DND-41 (cell line): ENCODE data around the gene GDF11.

Experiments
- ATAC-seq: fragments of 200-7000 bp; cut with Tn5 transposase; 3 replicates; pipeline ENCODE4 v1.9.1; 2021; ENCODE audit warnings: low read depth; ENCODE audit not compliant: insufficient read depth
- DNase-seq: peaks from one replicate; pipeline ENCODE4 v3.0.0-alpha.2; 2020
- H2AFZ ChIP-seq: 2 replicates; pipeline ENCODE4 v1.6.0; 2012; ENCODE audit warnings: low read depth, low read length
- H3K27ac ChIP-seq: 2 replicates; pipeline ENCODE4 v1.5.1; 2012; ENCODE audit warnings: low read length, inconsistent platforms
- H3K27me3 ChIP-seq: fragments of 200-600 bp; sonication (generic); 2 replicates; pipeline ENCODE4 v1.6.0; 2012; ENCODE audit warnings: low read length, mild to moderate bottlenecking, inconsistent platforms; ENCODE audit not compliant: insufficient read depth, poor library complexity
- H3K36me3 ChIP-seq: 2 replicates; pipeline ENCODE4 v1.5.1; 2012; ENCODE audit warnings: low read length, inconsistent platforms; ENCODE audit not compliant: insufficient read depth
- H3K4me1 ChIP-seq: 2 replicates; pipeline ENCODE4 v1.5.1; 2012; ENCODE audit warnings: mild to moderate bottlenecking, low read length; ENCODE audit not compliant: insufficient read depth
- H3K4me2 ChIP-seq: 2 replicates; pipeline ENCODE4 v1.6.0; 2012; ENCODE audit warnings: mild to moderate bottlenecking, moderate library complexity, low read length, inconsistent platforms; ENCODE audit not compliant: insufficient read depth
- H3K4me3 ChIP-seq, 2 experiments: fragments of 200-600 bp in 1 of 2; shearing (Covaris generic) in 1 of 2; 2 replicates each; pipeline ENCODE4 v1.5.1; 2012 to 2016; ENCODE audit warnings: inconsistent platforms in 2 of 2, low read length in 2 of 2, mild to moderate bottlenecking in 2 of 2, low read depth in 1 of 2, moderate library complexity in 1 of 2
- H3K79me2 ChIP-seq: 2 replicates; pipeline ENCODE4 v1.6.0; 2012; ENCODE audit warnings: low read length, inconsistent platforms; ENCODE audit not compliant: insufficient read depth
- H3K9ac ChIP-seq: 2 replicates; pipeline ENCODE4 v1.6.0; 2012; ENCODE audit warnings: low read depth, mild to moderate bottlenecking, inconsistent platforms, low read length, moderate library complexity
- H3K9me3 ChIP-seq: 2 replicates; pipeline ENCODE4 v1.5.1; 2012; ENCODE audit warnings: low read length, moderate library complexity, mild to moderate bottlenecking, inconsistent platforms; ENCODE audit not compliant: insufficient read depth, severe bottlenecking
- H4K20me1 ChIP-seq: 2 replicates; pipeline ENCODE4 v1.6.0; 2012; ENCODE audit warnings: low read length; ENCODE audit not compliant: insufficient read depth
- EZH2 ChIP-seq: IDR thresholded peaks from 3 replicates; pipeline ENCODE4 v1.6.1; 2012; ENCODE audit warnings: borderline replicate concordance, low read depth, mild to moderate bottlenecking, moderate library complexity, low read length, inconsistent platforms; ENCODE audit not compliant: severe bottlenecking
- TF ChIP-seq, protein P1 (sequence below): IDR thresholded peaks from 2 replicates; pipeline ENCODE4 v1.5.1; 2012; ENCODE audit warnings: borderline replicate concordance, low read length, moderate library complexity, mild to moderate bottlenecking; ENCODE audit not compliant: poor library complexity, severe bottlenecking; ENCODE audit errors: extremely low read depth

Gene GDF11

DNA sequence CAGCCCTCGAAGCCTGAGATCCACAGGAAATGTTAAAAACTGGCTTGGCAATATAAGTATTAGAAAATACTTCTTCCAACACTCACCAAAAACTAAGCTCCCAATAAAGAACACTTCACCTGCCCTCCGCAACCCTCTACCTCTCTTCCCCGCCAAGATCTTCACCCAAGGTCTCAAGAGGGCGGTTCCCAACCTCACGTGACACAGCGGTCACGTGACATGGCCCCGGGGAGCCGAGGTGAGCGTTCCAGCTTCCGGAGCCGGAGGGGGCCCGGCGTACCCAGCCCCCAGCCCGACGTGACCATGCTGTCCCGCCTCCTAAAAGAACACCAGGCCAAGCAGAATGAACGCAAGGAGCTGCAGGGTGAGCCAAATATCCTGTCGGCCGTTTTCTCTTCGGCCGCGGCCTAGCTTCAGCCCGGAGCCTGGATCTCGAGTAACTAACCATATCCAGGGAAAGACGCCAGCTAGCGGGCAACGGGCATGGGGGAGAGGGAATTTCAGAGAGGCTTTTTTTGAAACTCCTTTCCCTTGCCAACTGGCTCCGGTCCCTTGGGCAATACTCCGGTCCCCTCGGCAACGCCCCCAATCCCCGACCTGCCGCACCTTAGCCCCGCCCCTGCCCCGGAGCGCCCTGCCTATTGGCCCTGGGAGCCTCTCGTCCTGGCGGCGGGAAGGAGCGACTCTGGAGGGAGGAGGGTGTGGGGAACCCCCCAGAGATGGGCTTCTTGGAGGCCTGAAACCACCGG is 26.9 kb upstream of the GDF11 start, which contains the start of gene BLOC1S1:
Gene BLOC1S1 (plus strand): TSS at position 214 of the 749 bp plus-strand sequence. CDS start 6 bp downstream, at position 220.
- ATAC-seq (peak; percentile 95), DNase-seq (peak; percentile 94)
- TF ChIP-seq, protein P1, sequence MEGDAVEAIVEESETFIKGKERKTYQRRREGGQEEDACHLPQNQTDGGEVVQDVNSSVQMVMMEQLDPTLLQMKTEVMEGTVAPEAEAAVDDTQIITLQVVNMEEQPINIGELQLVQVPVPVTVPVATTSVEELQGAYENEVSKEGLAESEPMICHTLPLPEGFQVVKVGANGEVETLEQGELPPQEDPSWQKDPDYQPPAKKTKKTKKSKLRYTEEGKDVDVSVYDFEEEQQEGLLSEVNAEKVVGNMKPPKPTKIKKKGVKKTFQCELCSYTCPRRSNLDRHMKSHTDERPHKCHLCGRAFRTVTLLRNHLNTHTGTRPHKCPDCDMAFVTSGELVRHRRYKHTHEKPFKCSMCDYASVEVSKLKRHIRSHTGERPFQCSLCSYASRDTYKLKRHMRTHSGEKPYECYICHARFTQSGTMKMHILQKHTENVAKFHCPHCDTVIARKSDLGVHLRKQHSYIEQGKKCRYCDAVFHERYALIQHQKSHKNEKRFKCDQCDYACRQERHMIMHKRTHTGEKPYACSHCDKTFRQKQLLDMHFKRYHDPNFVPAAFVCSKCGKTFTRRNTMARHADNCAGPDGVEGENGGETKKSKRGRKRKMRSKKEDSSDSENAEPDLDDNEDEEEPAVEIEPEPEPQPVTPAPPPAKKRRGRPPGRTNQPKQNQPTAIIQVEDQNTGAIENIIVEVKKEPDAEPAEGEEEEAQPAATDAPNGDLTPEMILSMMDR: no peak
- TF ChIP-seq EZH2: no peak
- H3K79me2 ChIP-seq: peaks cover 24% of the 10 kb centered on the region
- peak within 1 kb of the TSS; percentile 97 for H3K4me2 ChIP-seq
- H3K4me1 ChIP-seq: peaks cover 31% of the 10 kb centered on the region
- no peaks in the 10 kb centered on the region for H4K20me1 ChIP-seq
- H3K9me3 ChIP-seq: no peaks in the 10 kb centered on the region
- peak within 1 kb of the TSS; percentile 79 for H3K27ac ChIP-seq
- H3K36me3 ChIP-seq: peaks cover 26% of the 10 kb centered on the region
- H3K9ac ChIP-seq: peak within 1 kb of the TSS; percentile 70
- peak within 1 kb of the TSS; percentile 94 for H2AFZ ChIP-seq
- H3K27me3 ChIP-seq: no peaks in the 10 kb centered on the region
- peak within 1 kb of the TSS; percentile 40 to 70 for H3K4me3 ChIP-seq

DNA sequence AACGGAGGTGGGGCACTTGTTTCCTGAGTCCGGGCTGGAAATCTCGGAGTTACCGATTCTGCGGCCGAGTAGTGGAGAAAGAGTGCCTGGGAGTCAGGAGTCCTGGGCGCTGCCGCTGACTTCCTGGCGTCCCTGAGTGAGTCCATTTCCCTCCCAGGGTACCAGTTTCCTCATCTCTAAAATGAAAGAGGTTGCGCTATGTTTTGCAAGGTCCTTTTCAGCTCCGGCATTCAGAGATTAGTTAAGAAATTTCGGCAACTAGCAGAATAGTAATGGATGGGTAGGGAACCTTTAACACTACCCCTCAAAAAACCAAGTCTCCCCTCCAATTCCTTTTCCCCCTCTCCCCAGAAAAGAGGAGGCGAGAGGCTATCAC is 26.4 kb upstream of the GDF11 start:
- ATAC-seq (peak; percentile 55), DNase-seq (no peak)
- H3K36me3 ChIP-seq: peaks cover 32% of the 10 kb centered on the region
- peak overlapping the region; percentile 97 for H3K4me2 ChIP-seq
- H3K79me2 ChIP-seq: peaks cover 24% of the 10 kb centered on the region
- H2AFZ ChIP-seq: peak overlapping the region; percentile 94
- H3K9ac ChIP-seq: peak overlapping the region; percentile 70
- TF ChIP-seq EZH2: no peak
- TF ChIP-seq, protein P1: no peak
- H3K9me3 ChIP-seq: no peaks in the 10 kb centered on the region
- H3K27me3 ChIP-seq: no peaks in the 10 kb centered on the region
- peaks cover 31% of the 10 kb centered on the region for H3K4me1 ChIP-seq
- peak overlapping the region; percentile 79 for H3K27ac ChIP-seq
- peak overlapping the region; percentile 40 to 70 for H3K4me3 ChIP-seq
- no peaks in the 10 kb centered on the region for H4K20me1 ChIP-seq

DNA sequence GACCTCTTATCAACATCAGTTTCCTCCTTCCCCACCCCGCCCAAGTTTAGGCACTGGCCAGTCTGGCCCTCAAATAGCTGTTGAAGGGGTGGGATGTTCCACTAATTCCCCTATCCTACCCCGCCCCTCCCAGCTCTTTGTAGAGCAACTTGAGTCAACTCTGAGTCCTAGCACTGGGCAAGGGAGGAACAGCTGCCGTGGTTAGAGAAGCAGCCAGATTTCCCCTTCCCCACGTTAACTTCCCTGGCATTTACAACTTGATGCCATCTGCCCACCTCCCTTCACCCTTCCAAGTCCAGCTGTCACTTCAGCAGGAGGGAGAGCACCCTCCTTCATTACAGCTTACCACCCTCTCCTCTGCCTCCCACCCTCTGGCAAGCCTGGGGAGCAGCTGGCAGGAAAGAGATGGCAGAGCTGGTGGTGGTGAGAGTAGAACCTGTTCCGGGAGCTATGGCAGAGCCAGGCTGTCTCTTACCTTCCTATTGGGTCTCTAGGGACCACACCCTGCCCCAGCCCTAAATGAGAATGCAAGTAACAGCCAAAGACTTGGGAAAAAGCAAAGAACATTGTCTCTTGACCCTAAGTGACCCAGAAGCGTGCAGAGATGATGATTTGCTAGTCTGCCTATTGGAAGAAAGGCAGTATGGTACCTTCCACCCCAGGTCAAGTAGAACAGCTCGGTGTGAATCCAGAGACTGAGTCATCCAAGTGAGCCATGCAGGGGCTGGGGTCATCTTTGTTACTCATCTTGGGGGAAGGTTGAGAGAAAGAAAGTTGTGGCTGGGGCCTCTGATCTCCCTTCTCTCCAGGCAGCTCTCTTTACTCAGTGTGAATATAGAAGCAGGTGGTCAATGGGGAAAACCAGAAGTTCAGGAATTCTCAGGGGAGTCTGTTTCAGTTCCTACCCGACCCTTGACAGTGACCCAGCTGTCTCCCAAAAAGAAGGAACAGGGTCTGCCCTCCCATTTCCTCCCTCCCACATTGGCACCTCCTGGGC is 25.6 kb upstream of the GDF11 start:
- Histone ChIP-seq H3K4me3 (peak overlapping the region; percentile 40 to 70; a peak in 3 of 4 replicates), H3K9ac (peak overlapping the region; percentile 70), H3K4me2 (peak overlapping the region; percentile 97), H3K27ac (peak overlapping the region; percentile 79), H3K27me3 (no peaks in the 10 kb centered on the region), H2AFZ (peak overlapping the region; percentile 94; the same call in 1 of the 2 replicates), H3K36me3 (peaks cover 35% of the 10 kb centered on the region), H4K20me1 (no peaks in the 10 kb centered on the region), H3K79me2 (peaks cover 24% of the 10 kb centered on the region), H3K9me3 (no peaks in the 10 kb centered on the region), H3K4me1 (peaks cover 31% of the 10 kb centered on the region)
- TF ChIP-seq, protein P1: no peak
- no peak for TF ChIP-seq EZH2
- ATAC-seq (no peak), DNase-seq (no peak)
